HEK293 (cell line): Measurements from ENCODE around the gene DIS3L.
A peak's percentile ranks its signal among the peaks of the same experiment; 100 is the strongest.

Source experiments
- HOXA7 ChIP-seq: sonication (generic); formaldehyde crosslinking; IDR thresholded peaks from 2 replicates; pipeline ENCODE4 v1.8.1; 2022; ENCODE audit warnings: missing genetic modification reagents, borderline replicate concordance
- KLF17 ChIP-seq: fragments of 450-650 bp; formaldehyde crosslinking; IDR thresholded peaks from 2 replicates; pipeline ENCODE4 v1.5.1; 2016; ENCODE audit warnings: missing biosample characterization, missing genetic modification characterization
- OVOL3 ChIP-seq: fragments of 450-650 bp; formaldehyde crosslinking; IDR thresholded peaks from 2 replicates; pipeline ENCODE4 v1.5.1; 2016; ENCODE audit warnings: missing biosample characterization, missing genetic modification characterization
- SETDB1 ChIP-seq: IDR thresholded peaks from one replicate; pipeline ENCODE4 v1.6.1; 2017; ENCODE audit warnings: mild to moderate bottlenecking, low read length, moderate library complexity, mixed read lengths; ENCODE audit not compliant: insufficient read length
- SP3 ChIP-seq: fragments of 450-650 bp; formaldehyde crosslinking; IDR thresholded peaks from 2 replicates; pipeline ENCODE4 v1.5.1; 2016; ENCODE audit warnings: missing biosample characterization, missing genetic modification characterization
- YY2 ChIP-seq: fragments of 450-650 bp; formaldehyde crosslinking; IDR thresholded peaks from 2 replicates; pipeline ENCODE4 v1.5.1; 2016; ENCODE audit warnings: missing biosample characterization, missing genetic modification characterization
- ZBTB44 ChIP-seq: fragments of 450-650 bp; IDR thresholded peaks from 2 replicates; pipeline ENCODE4 v1.5.1; 2018; ENCODE audit warnings: missing biosample characterization, mild to moderate bottlenecking, missing genetic modification characterization
- ZEB2 ChIP-seq: fragments of 450-650 bp; formaldehyde crosslinking; IDR thresholded peaks from 2 replicates; pipeline ENCODE4 v1.5.1; 2016; ENCODE audit warnings: missing biosample characterization, missing genetic modification characterization
- ZFP69B ChIP-seq: fragments of 450-650 bp; formaldehyde crosslinking; IDR thresholded peaks from 2 replicates; pipeline ENCODE4 v1.5.1; 2016; ENCODE audit warnings: missing biosample characterization, missing genetic modification characterization
- ZNF132 ChIP-seq: fragments of 450-650 bp; formaldehyde crosslinking; IDR thresholded peaks from 2 replicates; pipeline ENCODE4 v1.5.1; 2017; ENCODE audit warnings: missing biosample characterization, missing genetic modification characterization, borderline replicate concordance
- ZNF138 ChIP-seq: fragments of 450-650 bp; formaldehyde crosslinking; IDR thresholded peaks from 2 replicates; pipeline ENCODE4 v1.5.1; 2016; ENCODE audit warnings: missing biosample characterization, missing genetic modification characterization, borderline replicate concordance
- ZNF157 ChIP-seq: fragments of 450-650 bp; formaldehyde crosslinking; IDR thresholded peaks from 2 replicates; pipeline ENCODE4 v1.5.1; 2016; ENCODE audit warnings: missing biosample characterization, missing genetic modification characterization
- ZNF175 ChIP-seq: fragments of 450-650 bp; formaldehyde crosslinking; IDR thresholded peaks from 2 replicates; pipeline ENCODE4 v1.5.1; 2016; ENCODE audit warnings: missing biosample characterization, missing genetic modification characterization
- ZNF211 ChIP-seq: fragments of 450-650 bp; formaldehyde crosslinking; IDR thresholded peaks from 2 replicates; pipeline ENCODE4 v1.5.1; 2016; ENCODE audit warnings: low read depth, missing biosample characterization, missing genetic modification characterization
- ZNF214 ChIP-seq: fragments of 450-650 bp; formaldehyde crosslinking; IDR thresholded peaks from 2 replicates; pipeline ENCODE4 v1.5.1; 2017; ENCODE audit warnings: missing biosample characterization, mild to moderate bottlenecking, missing genetic modification characterization, borderline replicate concordance
- ZNF239 ChIP-seq: fragments of 450-650 bp; formaldehyde crosslinking; IDR thresholded peaks from 2 replicates; pipeline ENCODE4 v1.5.1; 2016; ENCODE audit warnings: missing biosample characterization, missing genetic modification characterization
- ZNF26 ChIP-seq: fragments of 450-650 bp; formaldehyde crosslinking; IDR thresholded peaks from 2 replicates; pipeline ENCODE4 v1.5.1; 2016; ENCODE audit warnings: missing biosample characterization, missing genetic modification characterization
- ZNF324 ChIP-seq: fragments of 450-650 bp; formaldehyde crosslinking; IDR thresholded peaks from 2 replicates; pipeline ENCODE4 v1.5.1; 2016; ENCODE audit warnings: missing biosample characterization, missing genetic modification characterization
- ZNF394 ChIP-seq: fragments of 450-650 bp; formaldehyde crosslinking; IDR thresholded peaks from 2 replicates; pipeline ENCODE4 v1.5.1; 2016; ENCODE audit warnings: missing biosample characterization, missing genetic modification characterization, mild to moderate bottlenecking, moderate library complexity, borderline replicate concordance
- ZNF398 ChIP-seq: fragments of 450-650 bp; formaldehyde crosslinking; IDR thresholded peaks from 2 replicates; pipeline ENCODE4 v1.5.1; 2017; ENCODE audit warnings: missing biosample characterization, missing genetic modification characterization
- ZNF404 ChIP-seq: fragments of 450-650 bp; formaldehyde crosslinking; IDR thresholded peaks from 2 replicates; pipeline ENCODE4 v1.5.1; 2017; ENCODE audit warnings: missing biosample characterization, missing genetic modification characterization
- ZNF426 ChIP-seq: fragments of 450-650 bp; formaldehyde crosslinking; IDR thresholded peaks from 2 replicates; pipeline ENCODE4 v1.5.1; 2017; ENCODE audit warnings: missing biosample characterization, missing genetic modification characterization, mild to moderate bottlenecking, inconsistent platforms, moderate library complexity
- ZNF449 ChIP-seq: fragments of 450-650 bp; formaldehyde crosslinking; IDR thresholded peaks from 2 replicates; pipeline ENCODE4 v1.5.1; 2017; ENCODE audit warnings: missing biosample characterization, mild to moderate bottlenecking, missing genetic modification characterization, moderate library complexity
- ZNF555 ChIP-seq: fragments of 450-650 bp; formaldehyde crosslinking; conservative IDR thresholded peaks from 2 replicates; pipeline ENCODE4 v1.5.1; 2017; ENCODE audit warnings: missing biosample characterization, mild to moderate bottlenecking, missing genetic modification characterization, inconsistent platforms
- ZNF558 ChIP-seq: fragments of 450-650 bp; formaldehyde crosslinking; IDR thresholded peaks from 2 replicates; pipeline ENCODE4 v1.5.1; 2016; ENCODE audit warnings: missing biosample characterization, missing genetic modification characterization
- ZNF571 ChIP-seq: fragments of 450-650 bp; formaldehyde crosslinking; IDR thresholded peaks from 2 replicates; pipeline ENCODE4 v1.5.0; 2017; ENCODE audit warnings: missing biosample characterization, missing genetic modification characterization
- ZNF629 ChIP-seq: fragments of 450-650 bp; formaldehyde crosslinking; IDR thresholded peaks from 2 replicates; pipeline ENCODE4 v1.5.1; 2017; ENCODE audit warnings: missing biosample characterization, missing genetic modification characterization
- ZNF645 ChIP-seq: fragments of 450-650 bp; formaldehyde crosslinking; IDR thresholded peaks from 2 replicates; pipeline ENCODE4; 2016; ENCODE audit warnings: missing biosample characterization, missing genetic modification characterization
- ZNF707 ChIP-seq: fragments of 450-650 bp; formaldehyde crosslinking; IDR thresholded peaks from 2 replicates; pipeline ENCODE4 v1.5.1; 2016; ENCODE audit warnings: missing biosample characterization, missing genetic modification characterization
- ZNF776 ChIP-seq: fragments of 450-650 bp; formaldehyde crosslinking; IDR thresholded peaks from 2 replicates; pipeline ENCODE4 v1.5.0; 2017; ENCODE audit warnings: missing biosample characterization, missing genetic modification characterization, borderline replicate concordance
- ZNF777 ChIP-seq: fragments of 450-650 bp; formaldehyde crosslinking; IDR thresholded peaks from 2 replicates; pipeline ENCODE4 v1.5.1; 2017; ENCODE audit warnings: missing biosample characterization, missing genetic modification characterization, borderline replicate concordance
- ZNF791 ChIP-seq: fragments of 450-650 bp; formaldehyde crosslinking; IDR thresholded peaks from 2 replicates; pipeline ENCODE4 v1.5.1; 2016; ENCODE audit warnings: missing biosample characterization, missing genetic modification characterization

DIS3L gene

GRCh38 chr15:66269326-66270090 is 23.9 kb upstream of the DIS3L start (continued):
- TF ChIP-seq ZFP69B (tag by site-specific recombination) (peak; percentile 86), SETDB1 (peak; percentile 16), ZNF132 (no peak), HOXA7 (CRISPR knock-in tag) (no peak), ZNF645 (tag by site-specific recombination) (no peak), SP3 (no peak), ZEB2 (tag by site-specific recombination) (peak; percentile 67; the same call in 1 of the 2 replicates), ZBTB44 (tag by site-specific recombination) (peak; percentile 43; the same call in 1 of the 2 replicates), OVOL3 (peak; percentile 45; the same call in 1 of the 2 replicates), ZNF404 (tag by site-specific recombination) (no peak), ZNF26 (no peak), ZNF629 (tag by site-specific recombination) (peak; percentile 86), ZNF426 (tag by site-specific recombination) (no peak), ZNF157 (tag by site-specific recombination) (no peak), ZNF324 (no peak; the same call in 1 of the 2 replicates), ZNF555 (tag by site-specific recombination) (no peak), ZNF791 (tag by site-specific recombination) (no peak), ZNF394 (tag by site-specific recombination) (no peak), ZNF398 (peak; percentile 35), ZNF214 (tag by site-specific recombination) (no peak), ZNF558 (0 out of 2 replicates have a peak, but pooled peaks have one; percentile 26), ZNF571 (tag by site-specific recombination) (no peak), ZNF175 (tag by site-specific recombination) (no peak), ZNF239 (tag by site-specific recombination) (no peak), ZNF449 (tag by site-specific recombination) (peak; percentile 69; the same call in 1 of the 2 replicates), ZNF211 (tag by site-specific recombination) (no peak), KLF17 (no peak), ZNF138 (no peak), ZNF776 (tag by site-specific recombination) (no peak), YY2 (tag by site-specific recombination) (no peak), ZNF777 (no peak), ZNF707 (tag by site-specific recombination) (no peak)
